GM23338 (cell line): ENCODE results near the gene PYGO2. TPM values are rescaled to one million over a fixed set of nuclear protein-coding genes. Genes with fewer than 3 reads are reported as not detected.

Experiments used
- ATAC-seq: fragments of 200-7000 bp; cut with Tn5 transposase; 3 replicates; pipeline ENCODE4 v1.9.1; 2020
- DNase-seq: peaks from one replicate; pipeline ENCODE4 v3.0.0-alpha.2; 2015; ENCODE audit warnings: low spot score
- H2AFZ ChIP-seq: fragments of 200-600 bp; sonication (generic); 2 replicates; pipeline ENCODE4 v1.8.0; 2016; ENCODE audit warnings: antibody characterized with exemption, mild to moderate bottlenecking, moderate library complexity
- H3F3A ChIP-seq: fragments of 200-600 bp; sonication (generic); replicated peaks from 2 replicates; pipeline ENCODE4 v1.8.0; 2017; ENCODE audit warnings: antibody characterized with exemption, mixed run types, low read depth
- H3K27ac ChIP-seq: fragments of 200-600 bp; sonication (generic); 2 replicates; pipeline ENCODE4 v1.6.1; 2016; ENCODE audit warnings: low read depth
- H3K27me3 ChIP-seq: fragments of 200-600 bp; sonication (generic); 2 replicates; pipeline ENCODE4 v1.8.0; 2016; ENCODE audit warnings: mild to moderate bottlenecking, mixed run types, moderate library complexity; ENCODE audit not compliant: insufficient read depth
- H3K36me3 ChIP-seq: fragments of 200-600 bp; sonication (generic); 2 replicates; pipeline ENCODE4 v1.8.0; 2016; ENCODE audit warnings: mild to moderate bottlenecking; ENCODE audit not compliant: insufficient read depth
- H3K4me1 ChIP-seq: fragments of 200-600 bp; sonication (generic); 2 replicates; pipeline ENCODE4 v1.8.0; 2016; ENCODE audit warnings: mild to moderate bottlenecking, moderate library complexity; ENCODE audit not compliant: insufficient read depth
- H3K4me2 ChIP-seq: fragments of 200-600 bp; sonication (generic); 2 replicates; pipeline ENCODE4 v1.7.1; 2017; ENCODE audit warnings: mixed run types
- H3K4me3 ChIP-seq: fragments of 200-600 bp; sonication (generic); 2 replicates; pipeline ENCODE4 v1.6.1; 2016; ENCODE audit warnings: mixed run types
- H3K79me2 ChIP-seq: fragments of 200-600 bp; sonication (generic); replicated peaks from 2 replicates; pipeline ENCODE4 v1.8.0; 2017; ENCODE audit warnings: mild to moderate bottlenecking; ENCODE audit not compliant: insufficient read depth
- H3K9me2 ChIP-seq: fragments of 200-600 bp; sonication (generic); 2 replicates; pipeline ENCODE4 v1.8.0; 2017; ENCODE audit not compliant: insufficient read depth
- H4K20me1 ChIP-seq: fragments of 200-600 bp; sonication (generic); replicated peaks from 2 replicates; pipeline ENCODE4 v1.8.0; 2017; ENCODE audit warnings: mild to moderate bottlenecking; ENCODE audit not compliant: insufficient read depth
- H3K27ac Mint-ChIP-seq: 2 replicates; pipeline ENCODE4 v1.8.0; 2020; ENCODE audit warnings: inconsistent platforms, mild to moderate bottlenecking, moderate library complexity, mixed read lengths
- H3K27me3 Mint-ChIP-seq: 3 replicates; pipeline ENCODE4 v1.8.0; 2022; ENCODE audit warnings: low read depth, mild to moderate bottlenecking, moderate library complexity, mixed read lengths, inconsistent platforms; ENCODE audit not compliant: insufficient read depth, poor library complexity
- H3K36me3 Mint-ChIP-seq: 3 replicates; pipeline ENCODE4 v1.8.0; 2021; ENCODE audit warnings: low read depth, mild to moderate bottlenecking, inconsistent platforms, moderate library complexity, mixed read lengths
- H3K4me1 Mint-ChIP-seq: 3 replicates; pipeline ENCODE4 v1.8.0; 2020; ENCODE audit warnings: mild to moderate bottlenecking, inconsistent platforms, mixed read lengths
- H3K4me3 Mint-ChIP-seq: 3 replicates; pipeline ENCODE4 v1.8.0; 2021; ENCODE audit warnings: moderate library complexity, mild to moderate bottlenecking, inconsistent platforms, mixed read lengths
- H3K9me3 Mint-ChIP-seq: 3 replicates; pipeline ENCODE4 v1.8.0; 2020; ENCODE audit warnings: moderate library complexity, mild to moderate bottlenecking, inconsistent platforms, mixed read lengths
- CREB1 ChIP-seq: fragments of 250-450 bp; sonication (Bioruptor Pico); IDR thresholded peaks from 2 replicates; pipeline ENCODE4 v1.5.0; 2020; ENCODE audit warnings: low read depth, mild to moderate bottlenecking, moderate library complexity
- CTCF ChIP-seq, 2 experiments: fragments of 200-600 bp in 1 of 2; sonication (generic) in 1 of 2; conservative IDR thresholded peaks; 2 replicates each; pipeline versions ENCODE4 v1.5.1 to v1.6.1; 2016 to 2017; ENCODE audit warnings: antibody characterized with exemption in 2 of 2, low read depth in 2 of 2, mild to moderate bottlenecking in 2 of 2, moderate library complexity in 1 of 2
- ETS1 ChIP-seq: IDR thresholded peaks from 2 replicates; pipeline ENCODE4 v1.6.1; 2016; ENCODE audit warnings: antibody characterized with exemption
- EZH2 ChIP-seq: fragments of 200-600 bp; sonication (generic); IDR thresholded peaks from one replicate; pipeline ENCODE4 v1.8.0; 2017; ENCODE audit warnings: antibody characterized with exemption, mild to moderate bottlenecking, low read depth; ENCODE audit not compliant: unreplicated experiment
- EZH2phosphoT487 ChIP-seq: fragments of 200-600 bp; sonication (generic); IDR thresholded peaks from one replicate; pipeline ENCODE4 v1.8.1; 2018; ENCODE audit warnings: antibody characterized with exemption; ENCODE audit not compliant: unreplicated experiment
- STAT1 ChIP-seq: IDR thresholded peaks from one replicate; pipeline ENCODE4 v1.6.1; 2016; ENCODE audit warnings: antibody characterized with exemption; ENCODE audit not compliant: unreplicated experiment
- ZNF114 ChIP-seq: fragments of 250-450 bp; sonication (Bioruptor Pico); IDR thresholded peaks from 2 replicates; pipeline ENCODE4 v1.5.0; 2020; ENCODE audit warnings: mild to moderate bottlenecking, moderate library complexity
- ZNF462 ChIP-seq: fragments of 250-450 bp; sonication (Bioruptor Pico); IDR thresholded peaks from 2 replicates; pipeline ENCODE4 v1.5.0; 2020; ENCODE audit warnings: mild to moderate bottlenecking, moderate library complexity
- polyA plus RNA-seq: library from polyadenylated mRNA; unstranded; fragments of >200 nt; fragmentation: Nextera tagmentation; extraction: Ambion mirVana; gene quantifications from 2 replicates; pipeline ENCODE4 v1.2.1, GENCODE V29; 2016
- total RNA-seq: library from RNA; depleted of rRNA; stranded (reverse); fragments of >200 nt; shearing (Covaris generic); gene quantifications from 2 replicates; pipeline ENCODE4 v1.2.3, GENCODE V29; 2014

Gene PYGO2
- total and polyA plus RNA-seq, 2 experiments from 2014 or later: 11.0 to 29.0 TPM

- ATAC-seq (no peak), DNase-seq (no peak)
- 0 out of 2 replicates have a peak overlapping the region, but pooled peaks have one; percentile 66 for H3K27ac ChIP-seq
These were observed 42.9 kb upstream of the PYGO2 start for GRCh38 chr1:155004352-155005075.

GRCh38 chr1:155003766-155004351 is 42.3 kb upstream of the PYGO2 start:
- H3K4me2 ChIP-seq: peak overlapping the region; percentile 96
- H3K36me3 ChIP-seq: no peaks in the 10 kb centered on the region
- Mint-ChIP-seq H3K27me3 (peaks cover 21% of the 10 kb centered on the region), H3K9me3 (no peaks in the 10 kb centered on the region), H3K27ac (peak overlapping the region; percentile 95), H3K36me3 (peaks cover 4% of the 10 kb centered on the region; the same call in 1 of the 3 replicates), H3K4me1 (peaks cover 39% of the 10 kb centered on the region), H3K4me3 (peak overlapping the region; percentile 92)
- H3K4me3 ChIP-seq: peak overlapping the region; percentile 96
- peaks cover 40% of the 10 kb centered on the region for H3K79me2 ChIP-seq
- ATAC-seq (peak; percentile 4), DNase-seq (peak; percentile 87)
- H3K27ac ChIP-seq: 0 out of 2 replicates have a peak overlapping the region, but pooled peaks have one; percentile 66
- H3F3A ChIP-seq: peaks cover 16% of the 10 kb centered on the region
- no peaks in the 10 kb centered on the region for H3K27me3 ChIP-seq
- H2AFZ ChIP-seq: no peak overlapping the region
- H4K20me1 ChIP-seq: no peaks in the 10 kb centered on the region; the same call in 1 of the 2 replicates
- peaks cover 25% of the 10 kb centered on the region for H3K4me1 ChIP-seq
- H3K9me2 ChIP-seq: no peaks in the 10 kb centered on the region
- TF ChIP-seq CTCF (conservative IDR thresholded peaks at IDR 0.05; ENCODE audit: low read depth in 2 of 2) (no peak), ZNF462 (CRISPR knock-in tag) (no peak), EZH2 (no peak), EZH2phosphoT487 (no peak), CREB1 (no peak)

More at GRCh38 chr1:155004352-155005075, 42.9 kb upstream of the PYGO2 start:
- peak overlapping the region; percentile 92 for H3K4me3 Mint-ChIP-seq
- peaks cover 20% of the 10 kb centered on the region for H3K27me3 Mint-ChIP-seq
- no peaks in the 10 kb centered on the region for H3K36me3 ChIP-seq
- no peaks in the 10 kb centered on the region for H3K9me2 ChIP-seq
- peaks cover 27% of the 10 kb centered on the region for H3K4me1 ChIP-seq
- peaks cover 40% of the 10 kb centered on the region for H3K4me1 Mint-ChIP-seq
- peaks cover 16% of the 10 kb centered on the region for H3F3A ChIP-seq
- no peaks in the 10 kb centered on the region for H3K9me3 Mint-ChIP-seq
- H3K4me2 ChIP-seq: peak overlapping the region; percentile 96
- H3K27ac Mint-ChIP-seq: peak overlapping the region; percentile 95
- H3K36me3 Mint-ChIP-seq: peaks cover 4% of the 10 kb centered on the region; the same call in 1 of the 3 replicates
- TF ChIP-seq ZNF114 (CRISPR knock-in tag) (no peak), ETS1 (no peak), EZH2phosphoT487 (no peak), STAT1 (no peak)
- H3K4me3 ChIP-seq: peak overlapping the region; percentile 96
- H3K79me2 ChIP-seq: peaks cover 40% of the 10 kb centered on the region
- no peaks in the 10 kb centered on the region for H3K27me3 ChIP-seq
- peaks cover under 1% of the 10 kb centered on the region; the same call in 1 of the 2 replicates for H4K20me1 ChIP-seq
- no peak overlapping the region for H2AFZ ChIP-seq
